T47D (cell line): ENCODE measurements around the gene WRNIP1.

ENCODE experiments used
- DNase-seq, 2 experiments: peaks; one replicate each; pipeline versions ENCODE4 v3.0.0 to v3.0.0-alpha.2; 2011 to 2012; ENCODE audit warnings: low read depth in 1 of 2, low spot score in 1 of 2
- JUND ChIP-seq: IDR thresholded peaks from 2 replicates; pipeline ENCODE4 v1.6.1; 2012; ENCODE audit warnings: low read depth
- in situ Hi-C: cut with HindIII; loops from 2 replicates; pipeline ENCODE4 v1.10.0; 2016; ENCODE audit warnings: low sequenced_read_pairs, low pct_unique_long_range_greater_than_20kb

The WRNIP1 gene

GRCh38 chr6:2784930-2785329, 19.7 kb downstream of the WRNIP1 start:
- in situ Hi-C loops: no loop called here
- no peak for TF ChIP-seq JUND
- DNase-seq: no peak

DNA sequence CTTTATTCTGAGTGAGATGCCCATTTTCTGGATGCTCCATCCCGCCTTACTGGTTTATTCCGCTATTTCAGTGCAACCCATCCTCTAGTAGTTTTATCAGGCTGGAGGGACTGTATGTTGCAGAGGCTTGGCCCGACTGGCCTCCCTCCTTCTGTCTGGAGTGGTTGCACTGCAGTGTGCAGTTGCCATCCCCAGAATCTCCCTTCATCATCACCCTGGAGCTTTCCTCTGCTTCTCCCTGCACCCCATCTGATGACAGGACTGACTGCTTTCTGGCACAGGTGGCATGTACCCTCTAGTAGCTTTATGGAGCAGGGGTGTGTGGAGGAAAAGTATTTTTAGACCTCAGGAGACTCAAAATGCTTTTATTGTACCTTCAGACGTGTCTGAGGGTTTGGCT, 21.1 kb downstream of the WRNIP1 start:
- in situ Hi-C loops: no loop called here
- TF ChIP-seq JUND: no peak
- DNase-seq: no peak

- peak; percentile 49 to 77 for DNase-seq
- TF ChIP-seq JUND: no peak
- in situ Hi-C loops: no loop called here
Measured at GRCh38 chr6:2790588-2791449, 25.6 kb downstream of the WRNIP1 start.

DNA sequence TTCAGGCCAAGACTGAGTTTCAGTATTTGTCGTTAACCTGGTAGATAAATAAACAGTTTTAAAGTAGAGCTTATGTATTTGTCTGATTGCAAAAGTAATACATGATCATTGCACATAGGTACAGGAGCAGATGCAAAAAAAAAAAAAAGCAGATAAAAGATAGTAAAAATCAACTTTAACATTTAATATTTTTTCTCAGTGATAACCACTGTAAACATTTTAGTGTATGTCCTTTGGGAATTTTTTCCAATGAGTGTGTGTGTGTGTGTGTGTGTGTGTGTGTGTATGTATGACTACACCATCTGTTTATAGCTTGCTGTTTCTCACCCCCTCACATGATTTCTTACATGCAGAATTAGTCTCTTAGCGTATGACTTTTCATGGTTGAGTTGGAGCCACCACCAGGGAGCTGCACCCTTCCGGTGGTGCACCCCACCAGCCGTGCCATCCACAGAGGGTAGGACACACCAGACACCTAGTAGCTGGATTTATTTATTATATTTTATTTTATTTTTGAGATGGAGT, 26.3 kb downstream of the WRNIP1 start:
- DNase-seq: no peak
- TF ChIP-seq JUND: no peak
- in situ Hi-C loops: no loop called here

DNA sequence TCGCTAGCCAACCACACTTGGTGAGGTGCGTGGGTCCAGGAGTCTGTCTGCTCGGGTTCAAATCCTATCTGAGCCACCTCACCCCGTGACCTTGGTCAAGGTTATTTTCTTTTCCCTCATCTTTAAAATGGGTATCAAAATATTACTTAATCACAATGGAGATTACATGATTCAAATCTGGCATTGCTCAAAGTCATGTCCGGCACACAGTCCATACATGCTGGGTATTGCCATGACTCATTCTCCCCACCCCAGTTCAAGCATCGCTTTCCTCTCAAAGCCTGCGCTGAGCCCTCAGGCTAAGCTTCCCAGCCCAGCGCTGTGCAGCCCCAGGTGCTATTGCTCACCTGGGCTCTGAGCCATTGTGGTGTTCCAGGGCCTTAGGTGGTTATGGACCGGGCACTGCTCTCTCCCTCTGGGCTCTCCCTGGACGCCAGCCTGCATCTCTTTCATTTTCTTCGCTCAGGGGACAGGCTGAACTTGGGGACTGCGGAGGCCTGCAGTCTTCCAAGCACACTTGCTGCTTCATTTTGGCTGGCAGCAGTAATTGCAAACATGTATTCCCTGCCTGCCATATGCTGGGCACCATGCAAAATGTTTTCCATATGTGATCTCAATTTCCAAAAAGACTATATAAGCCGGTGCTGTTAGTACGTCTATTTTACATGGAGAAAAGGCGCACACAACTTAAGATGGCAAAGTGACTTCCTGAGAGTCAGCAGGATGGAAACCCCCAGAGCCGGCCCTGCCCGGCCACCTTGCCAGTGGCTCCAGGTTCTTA, 27.3 kb downstream of the WRNIP1 start:
- TF ChIP-seq JUND: no peak
- DNase-seq: no peak
- in situ Hi-C loops: no loop called here

DNA sequence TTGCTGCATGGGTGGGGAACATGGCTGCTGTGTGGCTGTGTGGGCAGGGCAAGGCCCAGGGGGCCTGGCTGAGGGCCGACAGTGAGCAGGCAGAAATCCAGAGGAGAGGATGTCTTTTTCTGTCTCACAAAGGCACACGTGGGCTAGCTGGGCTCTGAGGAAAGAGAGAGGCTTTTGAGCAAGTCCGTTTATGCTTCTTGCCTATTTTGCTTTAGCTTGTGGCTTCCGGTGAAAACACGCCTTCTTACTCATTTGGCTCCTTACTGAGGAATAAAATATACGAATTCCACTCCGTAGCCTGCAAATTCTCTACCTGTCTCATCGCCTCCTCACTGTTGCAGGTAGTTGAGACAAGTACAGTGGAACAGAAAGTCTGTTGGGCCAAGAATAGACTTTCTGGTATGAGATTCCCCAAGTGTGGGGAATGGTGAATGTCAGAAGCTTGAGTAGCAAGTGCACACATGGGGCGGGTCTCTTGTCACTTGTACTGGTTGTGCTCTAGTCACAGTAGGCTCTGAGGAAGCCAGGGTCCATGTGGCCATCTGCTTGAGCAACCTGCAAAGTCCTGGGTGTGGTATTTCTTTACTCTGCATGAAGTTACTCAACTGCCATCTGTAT, 28.4 kb downstream of the WRNIP1 start:
- in situ Hi-C loops: no loop called here
- DNase-seq: no peak
- TF ChIP-seq JUND: no peak

- no peak for TF ChIP-seq JUND
- in situ Hi-C loops: no loop called here
- DNase-seq: no peak
Measured at GRCh38 chr6:2794171-2794730, 29.1 kb downstream of the WRNIP1 start.

DNA sequence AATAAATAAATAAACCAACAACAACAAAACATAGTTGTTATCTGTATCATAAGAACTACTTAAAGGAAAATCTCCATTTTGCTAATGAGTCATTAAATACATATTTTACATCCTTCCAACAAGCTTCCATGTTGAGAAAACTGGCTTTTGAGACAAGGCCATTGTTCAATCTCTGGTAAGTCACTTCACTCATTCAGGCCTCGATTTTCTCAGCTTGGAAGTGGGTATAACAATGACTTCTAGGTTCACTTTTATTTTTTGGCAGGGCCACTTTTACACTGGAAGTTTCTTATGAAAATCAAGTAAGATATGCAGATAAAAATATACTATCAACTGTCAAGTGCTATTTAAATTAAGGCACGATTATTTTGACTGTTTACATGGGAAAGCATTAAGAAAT, 30.0 kb downstream of the WRNIP1 start:
- no peak for DNase-seq
- in situ Hi-C loops: no loop called here
- no peak for TF ChIP-seq JUND

GRCh38 chr6:2795956-2796355, 30.8 kb downstream of the WRNIP1 start:
- no peak for TF ChIP-seq JUND
- in situ Hi-C loops: no loop called here
- no peak for DNase-seq

DNA sequence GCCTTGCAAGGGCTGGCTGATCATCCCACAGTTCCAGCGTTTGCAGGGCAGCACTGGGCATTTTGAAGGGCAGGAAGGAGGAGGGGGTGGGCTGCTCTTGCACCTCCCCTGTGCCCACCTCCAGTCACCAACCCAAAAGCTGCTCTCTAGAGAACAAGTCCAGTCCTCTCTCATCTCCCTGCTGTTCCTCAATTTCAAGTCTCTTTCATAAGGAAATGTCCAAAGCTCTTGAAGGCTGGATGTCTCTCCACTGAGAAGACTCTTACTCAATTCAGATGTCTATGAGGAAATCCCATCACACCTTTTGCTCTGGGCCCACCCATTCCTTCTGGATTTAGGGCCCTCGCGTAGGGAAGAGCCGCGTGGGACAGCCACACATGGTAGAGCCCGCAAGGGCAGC, 31.7 kb downstream of the WRNIP1 start:
- TF ChIP-seq JUND: no peak
- no peak for DNase-seq
- in situ Hi-C loops: no loop called here

GRCh38 chr6:2797564-2798031, 32.4 kb downstream of the WRNIP1 start:
- peak in 1 of 2 experiments; percentile 71 for DNase-seq
- in situ Hi-C loops: no loop called here

GRCh38 chr6:2798586-2799134, 33.5 kb downstream of the WRNIP1 start:
- no peak for TF ChIP-seq JUND
- in situ Hi-C loops: no loop called here
- no peak for DNase-seq

More at GRCh38 chr6:2797564-2798031, 32.4 kb downstream of the WRNIP1 start:
- no peak for TF ChIP-seq JUND
